ENCODE measurements around the gene COL15A1. TPM values are rescaled to one million over a fixed set of nuclear protein-coding genes. Genes with fewer than 3 reads are reported as not detected.

The COL15A1 gene
- total RNA-seq, 4 donors from 2014 or later, result 134 to 256 (median 145) TPM

GRCh38 chr9:99046542-99047071 is 102.9 kb downstream of the COL15A1 start:
- no peaks in the 10 kb centered on the region for H3K27me3 ChIP-seq
- intact Hi-C loops (cut with DNase I), result no loop called here
- H3K9me3 ChIP-seq, result peaks cover 0 to 10% (median 3%) of the 10 kb centered on the region in 4 donors
- H3K36me3 ChIP-seq, result peaks cover 22 to 98% (median 52%) of the 10 kb centered on the region in 4 donors
- DNase-seq (ENCODE audit: extremely low spot score), result no peak
- no peak for TF ChIP-seq CTCF (IDR thresholded peaks at IDR 0.05)
- no peak for TF ChIP-seq EP300 (IDR thresholded peaks at IDR 0.05)
- TF ChIP-seq POLR2A (IDR thresholded peaks at IDR 0.05; ENCODE audit: low read depth), result no peak
- TF ChIP-seq POLR2AphosphoS5 (IDR thresholded peaks at IDR 0.05), result no peak
- peak overlapping the region; percentile 40 to 66 (median 57) for H3K27ac ChIP-seq (replicated peaks in 1 of 4)
- H3K4me1 ChIP-seq, result peaks cover 0 to 8% (median 3%) of the 10 kb centered on the region in 4 donors
- H3K4me3 ChIP-seq, result no peak overlapping the region
- 83% methylated on average over 5 of the region's 5 CpGs for WGBS

- no peak for DNase-seq (ENCODE audit: extremely low spot score)
- peaks cover 31 to 100% (median 57%) of the 10 kb centered on the region in 4 donors for H3K36me3 ChIP-seq
- intact Hi-C loops (cut with DNase I), result no loop called here
- WGBS, result 78% methylated on average over 1 of the region's 1 CpG
- TF ChIP-seq POLR2A (IDR thresholded peaks at IDR 0.05; ENCODE audit: low read depth) (no peak), POLR2AphosphoS5 (IDR thresholded peaks at IDR 0.05) (no peak), EP300 (IDR thresholded peaks at IDR 0.05) (no peak), CTCF (IDR thresholded peaks at IDR 0.05) (no peak)
- H3K4me3 ChIP-seq, result no peak overlapping the region
- H3K9me3 ChIP-seq, result peaks cover 0 to 7% (median 2%) of the 10 kb centered on the region in 4 donors
- peaks cover 0 to 32% (median 26%) of the 10 kb centered on the region in 4 donors for H3K4me1 ChIP-seq
- H3K27ac ChIP-seq (replicated peaks in 1 of 4), result peak overlapping the region in 1 of 4 donors; percentile 23
- no peaks in the 10 kb centered on the region for H3K27me3 ChIP-seq
These were observed 105.5 kb downstream of the COL15A1 start for GRCh38 chr9:99049228-99049627.

GRCh38 chr9:99049641-99050040 is 105.9 kb downstream of the COL15A1 start:
- TF ChIP-seq EP300 (IDR thresholded peaks at IDR 0.05) (no peak), POLR2A (IDR thresholded peaks at IDR 0.05; ENCODE audit: low read depth) (no peak), CTCF (IDR thresholded peaks at IDR 0.05) (no peak), POLR2AphosphoS5 (IDR thresholded peaks at IDR 0.05) (no peak)
- Histone ChIP-seq H3K9me3 (peaks cover 0 to 3% (median 0%) of the 10 kb centered on the region in 4 donors), H3K27ac (replicated peaks in 1 of 4) (peak overlapping the region in 1 of 4 donors; percentile 23), H3K4me1 (peaks cover 0 to 32% (median 27%) of the 10 kb centered on the region in 4 donors), H3K36me3 (peaks cover 31 to 100% (median 54%) of the 10 kb centered on the region in 4 donors), H3K4me3 (no peak overlapping the region), H3K27me3 (no peaks in the 10 kb centered on the region)
- intact Hi-C loops (cut with DNase I), result no loop called here
- no peak for DNase-seq (ENCODE audit: extremely low spot score)
- 81% methylated on average over 4 of the region's 4 CpGs for WGBS

- peaks cover 0 to 32% (median 27%) of the 10 kb centered on the region in 4 donors for H3K4me1 ChIP-seq
- peaks cover 30 to 100% (median 53%) of the 10 kb centered on the region in 4 donors for H3K36me3 ChIP-seq
These were observed 106.7 kb downstream of the COL15A1 start for GRCh38 chr9:99050292-99050911.

More at GRCh38 chr9:99050292-99050911, 106.7 kb downstream of the COL15A1 start:
- WGBS, result 81% methylated on average over 10 of the region's 10 CpGs
- DNase-seq (ENCODE audit: extremely low spot score), result no peak
- TF ChIP-seq EP300 (IDR thresholded peaks at IDR 0.05) (no peak), POLR2AphosphoS5 (IDR thresholded peaks at IDR 0.05) (no peak), CTCF (IDR thresholded peaks at IDR 0.05) (no peak)
- H3K27ac ChIP-seq (replicated peaks in 1 of 4), result peak overlapping the region in 2 of 4 donors; percentile 54 to 71
- H3K27me3 ChIP-seq, result no peaks in the 10 kb centered on the region
- intact Hi-C loops (cut with DNase I), result no loop called here
- H3K4me3 ChIP-seq, result no peak overlapping the region
- no peaks in the 10 kb centered on the region for H3K9me3 ChIP-seq

All from esophagus muscularis mucosa (tissue), 4 donors.